ENCODE measurements around the gene PSD. TPM values are rescaled to one million over a fixed set of nuclear protein-coding genes. Genes with fewer than 3 reads are reported as not detected.

The PSD gene
- total RNA-seq, 2 donors from 2014 or later: 4.1 to 26.1 TPM

- ATAC-seq (no peak), DNase-seq (no peak)
- intact Hi-C loops (cut with DNase I, micrococcal nuclease): no loop called here
These were observed 31.5 kb upstream of the PSD start for GRCh38 chr10:102450124-102450373.

GRCh38 chr10:102449321-102450123, 30.9 kb upstream of the PSD start:
- DNase-seq (peak; percentile 91 to 93), ATAC-seq (peak; percentile 76)
- intact Hi-C loops (cut with DNase I, micrococcal nuclease): no loop called here

DNA sequence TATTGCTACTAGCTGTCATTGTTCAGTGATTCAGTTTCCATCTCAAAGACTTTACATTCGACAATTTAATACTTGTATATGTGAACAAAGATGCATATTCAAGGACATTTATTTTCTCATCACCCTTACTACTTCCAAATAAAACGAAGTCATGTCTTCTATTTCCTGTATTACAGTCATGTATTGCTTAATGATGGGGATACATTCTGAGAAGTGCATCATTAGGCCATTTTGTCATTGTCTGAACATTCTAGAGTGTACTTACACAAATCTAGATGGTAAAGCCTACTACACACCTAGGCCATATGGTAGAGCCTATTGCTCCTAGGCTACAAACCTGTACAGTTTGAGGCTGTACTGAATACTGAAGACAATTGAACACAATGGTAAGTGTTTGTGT, 26.3 kb upstream of the PSD start:
- no peak for ATAC-seq
- intact Hi-C loops (cut with DNase I, micrococcal nuclease): no loop called here
- no peak for DNase-seq

DNA sequence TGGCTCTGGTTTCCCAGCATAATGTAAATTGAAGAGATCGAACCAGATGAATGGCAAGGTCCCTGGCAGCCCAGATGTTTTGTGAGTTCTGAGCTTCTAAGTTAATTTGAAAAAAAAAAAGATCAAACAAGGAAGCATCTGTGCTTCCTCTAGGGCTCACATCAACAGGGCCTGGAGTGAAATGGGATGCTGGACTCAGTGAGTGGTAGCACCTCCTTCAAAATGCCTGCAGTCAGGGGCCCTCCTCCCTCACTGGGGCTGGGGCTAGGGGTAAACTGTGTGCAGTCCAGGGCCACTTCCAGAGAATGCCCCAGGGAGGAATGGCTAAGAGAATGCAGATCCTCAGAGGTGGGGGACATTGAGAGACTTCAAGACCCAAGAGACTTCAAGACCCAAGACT, 19.8 kb upstream of the PSD start:
- ATAC-seq (no peak), DNase-seq (no peak)
- intact Hi-C loops (cut with DNase I, micrococcal nuclease): no loop called here

DNA sequence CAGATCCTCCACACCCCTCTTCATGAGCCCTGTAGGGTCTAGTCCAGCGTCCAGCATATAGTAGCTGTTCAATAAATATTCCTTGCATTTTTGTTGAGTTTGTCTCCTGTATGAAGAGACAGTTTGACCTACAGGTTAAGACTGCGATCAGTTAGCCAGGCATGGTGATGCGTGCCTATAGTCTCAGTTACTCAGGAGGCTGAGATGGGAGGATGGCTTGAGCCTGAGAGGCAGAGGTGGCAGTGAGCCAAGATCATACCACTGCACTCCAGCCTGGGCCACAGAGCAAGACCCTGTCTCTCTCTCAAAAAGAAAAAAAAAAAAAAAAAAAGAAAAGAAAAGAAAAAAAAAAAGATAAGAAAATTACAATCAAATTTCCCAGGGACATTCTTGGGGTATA, 18.9 kb upstream of the PSD start:
- DNase-seq: no peak
- intact Hi-C loops (cut with DNase I, micrococcal nuclease): no loop called here
- no peak for ATAC-seq

- ATAC-seq (no peak), DNase-seq (no peak)
- intact Hi-C loops (cut with DNase I, micrococcal nuclease): no loop called here
These were observed 17.7 kb upstream of the PSD start for GRCh38 chr10:102436312-102436711.

GRCh38 chr10:102435529-102436233, 17.1 kb upstream of the PSD start:
- ATAC-seq: no peak
- DNase-seq: no peak
- intact Hi-C loops (cut with DNase I, micrococcal nuclease): no loop called here

GRCh38 chr10:102435133-102435497, 16.5 kb upstream of the PSD start:
- ATAC-seq: no peak
- intact Hi-C loops (cut with DNase I, micrococcal nuclease): no loop called here

DNA sequence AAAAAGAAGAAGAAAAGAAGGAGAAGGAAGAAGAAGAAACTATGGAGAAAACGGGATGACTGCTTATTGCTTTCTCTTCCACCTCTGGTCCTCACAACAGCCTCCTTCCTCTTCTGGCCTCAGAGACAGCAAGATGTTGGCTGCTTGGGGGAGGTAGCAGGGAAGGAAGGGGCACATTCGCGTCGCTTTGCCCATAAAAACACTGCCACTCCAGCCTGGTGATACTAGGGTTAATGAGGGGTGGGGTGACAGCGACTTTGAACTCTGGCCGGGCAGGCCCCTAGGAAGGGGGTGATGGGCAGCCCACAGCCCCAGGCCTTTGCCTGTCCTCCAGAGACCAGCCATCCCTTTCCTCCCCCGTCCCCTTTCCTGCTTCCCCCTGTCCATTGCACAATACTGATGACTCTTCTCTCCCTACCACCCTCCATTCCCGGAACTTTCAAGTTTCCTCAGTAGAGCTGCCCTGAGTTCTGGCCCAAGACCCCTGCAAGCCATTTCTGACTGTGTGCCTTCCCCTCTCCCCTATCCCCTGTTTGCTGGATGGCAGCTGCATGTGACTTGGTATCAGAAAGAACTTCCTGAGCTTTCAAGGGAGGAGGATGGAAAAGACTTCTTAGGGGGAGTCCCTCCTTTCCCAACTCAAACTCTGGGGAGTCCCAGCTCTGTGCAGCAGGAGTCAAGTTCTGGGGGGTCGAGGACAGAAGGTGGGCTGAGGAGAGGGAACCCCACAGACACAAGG, 16.0 kb upstream of the PSD start:
- DNase-seq (no peak), ATAC-seq (no peak)
- intact Hi-C loops (cut with DNase I, micrococcal nuclease): no loop called here

More at GRCh38 chr10:102435133-102435497, 16.5 kb upstream of the PSD start:
- DNase-seq: no peak

- ATAC-seq (no peak), DNase-seq (no peak)
- intact Hi-C loops (cut with DNase I, micrococcal nuclease): no loop called here
These were observed 15.0 kb upstream of the PSD start for GRCh38 chr10:102433619-102434046.

DNA sequence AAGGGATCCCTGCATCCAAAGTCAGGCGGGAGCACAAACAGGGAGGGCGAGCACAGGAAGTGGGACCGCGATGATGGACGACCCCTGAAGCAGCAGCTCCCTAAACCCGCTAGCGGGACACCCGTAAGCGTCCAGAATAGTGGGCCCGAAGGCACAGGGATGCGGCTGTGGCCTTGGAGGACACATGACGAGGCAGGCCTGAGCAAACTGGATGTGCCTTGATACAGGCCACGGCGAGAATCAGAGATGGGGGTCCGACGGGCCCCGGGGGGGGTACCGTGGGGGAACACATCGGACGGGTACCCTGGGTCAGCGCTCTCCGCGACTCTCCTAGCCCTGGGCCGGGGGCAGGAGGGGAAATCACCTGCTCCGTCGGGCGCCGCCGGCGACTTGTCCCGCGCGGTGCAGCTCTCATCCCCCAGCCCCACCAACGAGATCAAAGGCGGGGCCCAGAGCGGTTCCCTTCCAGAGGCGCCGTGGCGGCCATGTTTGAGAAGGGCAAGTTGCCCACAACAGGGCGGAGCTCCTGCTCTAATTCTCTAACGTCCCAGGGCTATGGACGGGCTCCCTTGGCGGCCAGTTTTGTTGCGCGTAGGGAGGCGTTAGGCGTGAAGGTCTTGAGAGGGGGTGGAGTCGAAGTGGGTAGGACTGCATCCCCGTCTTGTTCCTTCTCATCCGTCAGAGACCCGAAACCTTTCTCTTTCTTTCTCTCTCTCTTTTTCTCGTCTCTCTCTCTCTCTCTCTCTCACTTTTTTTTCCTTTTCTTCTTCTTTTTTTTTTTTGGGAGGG, 13.8 kb upstream of the PSD start, which contains the start of gene CUEDC2:
Gene CUEDC2, minus strand, starts transcription at position 413 of the 789 bp plus-strand sequence. CDS start 7,386 bp downstream, outside the sequence.
- ATAC-seq (peak; percentile 97), DNase-seq (peak; percentile 97)
- intact Hi-C loops (cut with DNase I, micrococcal nuclease): no loop called here

GRCh38 chr10:102431452-102432124, 13.0 kb upstream of the PSD start:
- DNase-seq: no peak
- intact Hi-C loops (cut with DNase I, micrococcal nuclease): no loop called here
- ATAC-seq: peak; percentile 19

GRCh38 chr10:102429468-102429867, 10.9 kb upstream of the PSD start:
- no peak for DNase-seq
- intact Hi-C loops (cut with DNase I, micrococcal nuclease): no loop called here
- ATAC-seq: no peak

DNA sequence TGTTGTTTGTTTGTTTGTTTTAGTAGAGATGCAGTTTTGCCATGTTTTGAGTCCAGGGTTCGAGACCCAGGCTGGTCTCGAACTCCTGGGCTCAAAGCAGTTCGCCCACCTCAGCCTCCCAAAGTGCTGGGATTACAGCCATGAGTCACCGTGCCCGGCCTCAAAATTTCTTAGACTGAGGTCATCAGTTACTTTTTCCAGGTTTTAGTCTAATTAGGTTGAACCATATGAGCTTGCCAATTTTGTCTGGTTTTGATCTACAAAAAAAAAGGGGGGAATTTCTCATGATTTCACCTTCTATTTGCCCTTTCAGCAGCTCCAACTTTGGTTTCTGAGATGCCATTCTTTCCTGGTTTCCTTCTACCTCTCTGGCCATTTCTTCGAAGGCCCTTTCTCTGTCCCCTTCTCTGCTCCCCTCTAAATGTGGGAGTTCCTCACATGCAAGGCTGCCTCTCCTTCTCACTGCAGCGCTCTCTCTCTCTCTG, 8.3 kb upstream of the PSD start:
- intact Hi-C loops (cut with DNase I, micrococcal nuclease): no loop called here
- DNase-seq (no peak), ATAC-seq (no peak)

DNA sequence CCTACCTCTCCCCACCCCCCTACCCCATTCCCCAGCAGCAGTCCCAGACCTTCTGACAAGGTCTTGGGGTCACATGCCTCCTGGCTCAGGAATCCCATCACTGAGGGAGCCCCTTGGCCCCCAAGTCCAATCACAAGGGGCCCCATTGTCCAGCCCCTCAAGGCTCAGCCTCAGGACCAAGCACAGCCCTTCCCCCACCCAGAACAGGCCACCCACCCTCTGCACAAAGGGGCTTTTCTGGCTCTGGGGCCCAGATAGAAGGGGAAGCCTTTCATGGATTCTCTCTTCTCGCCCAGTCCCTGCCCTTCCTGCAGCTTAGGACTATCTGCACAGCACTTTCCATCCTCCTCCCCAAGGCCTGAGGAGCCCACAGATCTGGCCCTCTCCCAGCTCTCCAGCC, 6.9 kb upstream of the PSD start:
- no peak for DNase-seq
- intact Hi-C loops (cut with DNase I, micrococcal nuclease): no loop called here
- ATAC-seq: no peak

DNA sequence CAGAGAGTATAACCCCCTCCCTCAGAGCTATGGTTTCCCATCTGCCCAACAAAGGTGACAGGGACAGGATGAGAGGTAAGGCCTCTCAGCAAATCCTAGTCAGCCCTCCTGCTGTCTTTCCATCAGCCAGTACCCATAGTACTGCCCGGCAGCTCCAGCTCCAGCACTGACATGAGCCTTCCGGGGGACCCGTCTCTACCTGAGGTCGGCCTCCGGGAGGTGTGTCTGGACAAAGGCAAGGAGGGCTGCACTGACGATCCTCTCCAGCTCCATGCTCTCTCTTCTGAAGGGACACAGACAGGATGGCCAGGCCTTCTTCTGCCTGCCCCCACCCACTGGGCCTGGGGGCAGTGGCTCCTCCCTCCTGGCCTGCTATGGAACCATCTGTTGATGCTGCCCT, 6.3 kb upstream of the PSD start:
- DNase-seq (no peak), ATAC-seq (no peak)
- intact Hi-C loops (cut with DNase I, micrococcal nuclease): no loop called here

DNA sequence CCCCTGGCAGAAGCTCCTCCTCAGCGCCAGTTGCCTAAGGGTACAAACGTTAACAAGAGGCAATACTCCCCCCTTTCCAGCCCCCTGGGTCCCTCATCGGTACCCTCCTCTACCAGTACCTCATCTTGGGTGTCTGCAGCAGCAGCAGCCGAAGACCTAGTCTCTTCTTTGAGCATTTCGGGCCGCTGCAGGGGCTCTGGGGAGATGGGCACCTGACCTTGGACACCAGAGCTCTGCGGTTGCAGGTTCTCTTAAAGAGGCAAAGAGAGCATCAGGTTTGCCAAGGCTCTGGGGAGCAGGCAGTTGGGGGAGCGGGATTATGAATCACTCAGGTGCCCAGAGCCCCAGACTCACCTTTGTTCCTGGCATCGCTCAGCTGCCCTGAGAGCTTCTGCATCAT, 5.6 kb upstream of the PSD start:
- DNase-seq: no peak
- ATAC-seq: no peak
- intact Hi-C loops (cut with DNase I, micrococcal nuclease): no loop called here

DNA sequence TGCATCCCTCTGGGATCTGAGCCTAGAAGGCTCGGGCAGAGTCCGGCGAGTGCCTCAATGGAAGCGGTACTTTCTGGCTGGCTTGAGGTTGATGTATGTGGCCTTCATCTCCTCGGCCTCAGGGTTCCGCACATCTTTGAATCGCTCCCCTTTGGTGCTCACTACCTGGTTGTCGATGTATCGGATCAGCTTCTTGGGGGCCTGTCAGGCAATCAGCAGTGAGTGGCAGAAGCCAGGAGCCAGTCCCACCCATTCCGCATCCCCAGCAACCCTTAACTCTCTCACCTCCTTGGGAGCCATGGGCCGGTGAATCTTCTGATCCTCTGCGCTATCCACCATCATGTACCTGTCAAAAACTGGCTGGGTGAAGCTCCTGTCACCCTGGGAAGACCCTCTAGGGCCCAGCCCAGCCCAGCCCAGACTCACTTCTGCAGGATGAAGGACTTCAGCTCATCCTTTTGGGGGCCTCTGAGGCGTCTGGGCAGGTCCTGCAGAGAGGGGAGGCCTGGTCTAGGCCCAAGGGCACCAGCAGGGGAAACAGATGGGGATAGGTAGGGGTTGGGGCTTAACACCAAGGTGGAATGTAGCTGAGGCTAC, 4.9 kb upstream of the PSD start:
- no peak for ATAC-seq
- no peak for DNase-seq
- intact Hi-C loops (cut with DNase I, micrococcal nuclease): no loop called here
